Activated T-cell treated with anti-CD3 and anti-CD28 coated beads, Interleukin-2, amount 50 U/mL, for 4 hours (primary cell): Measurements from ENCODE around the gene CRABP2. TPM values are rescaled to one million over a fixed set of nuclear protein-coding genes. Genes with fewer than 3 reads are reported as not detected.
A peak's percentile ranks its signal among the peaks of the same experiment; 100 is the strongest.

Experiments
- ATAC-seq, 2 donors: fragments of 200-7000 bp; cut with Tn5 transposase; one replicate each; pipeline ENCODE4 v1.10.0; 2021
- DNase-seq: peaks from one replicate; pipeline ENCODE4 v3.0.0-alpha.2; 2020
- H3K27me3 Mint-ChIP-seq: one replicate; pipeline ENCODE4 v1.8.0; 2021; ENCODE audit warnings: low read depth, mixed read lengths
- H3K36me3 Mint-ChIP-seq: one replicate; pipeline ENCODE4 v1.8.0; 2022; ENCODE audit warnings: mixed read lengths; ENCODE audit not compliant: insufficient read depth
- H3K4me1 Mint-ChIP-seq: one replicate; pipeline ENCODE4 v1.8.0; 2021; ENCODE audit warnings: low read depth, mixed read lengths
- H3K4me3 Mint-ChIP-seq: one replicate; pipeline ENCODE4 v1.8.0; 2021; ENCODE audit warnings: mild to moderate bottlenecking, moderate library complexity, mixed read lengths
- H3K9me3 Mint-ChIP-seq: one replicate; pipeline ENCODE4 v1.8.0; 2021; ENCODE audit warnings: mixed read lengths
- total RNA-seq, 3 donors: library from RNA; stranded (reverse); gene quantifications; one replicate each; pipeline ENCODE4 v1.2.1, GENCODE V29; 2021

The CRABP2 gene
- total RNA-seq, 3 donors from 2014 or later = 1.8 to 2.5 (median 2.4) TPM

DNA sequence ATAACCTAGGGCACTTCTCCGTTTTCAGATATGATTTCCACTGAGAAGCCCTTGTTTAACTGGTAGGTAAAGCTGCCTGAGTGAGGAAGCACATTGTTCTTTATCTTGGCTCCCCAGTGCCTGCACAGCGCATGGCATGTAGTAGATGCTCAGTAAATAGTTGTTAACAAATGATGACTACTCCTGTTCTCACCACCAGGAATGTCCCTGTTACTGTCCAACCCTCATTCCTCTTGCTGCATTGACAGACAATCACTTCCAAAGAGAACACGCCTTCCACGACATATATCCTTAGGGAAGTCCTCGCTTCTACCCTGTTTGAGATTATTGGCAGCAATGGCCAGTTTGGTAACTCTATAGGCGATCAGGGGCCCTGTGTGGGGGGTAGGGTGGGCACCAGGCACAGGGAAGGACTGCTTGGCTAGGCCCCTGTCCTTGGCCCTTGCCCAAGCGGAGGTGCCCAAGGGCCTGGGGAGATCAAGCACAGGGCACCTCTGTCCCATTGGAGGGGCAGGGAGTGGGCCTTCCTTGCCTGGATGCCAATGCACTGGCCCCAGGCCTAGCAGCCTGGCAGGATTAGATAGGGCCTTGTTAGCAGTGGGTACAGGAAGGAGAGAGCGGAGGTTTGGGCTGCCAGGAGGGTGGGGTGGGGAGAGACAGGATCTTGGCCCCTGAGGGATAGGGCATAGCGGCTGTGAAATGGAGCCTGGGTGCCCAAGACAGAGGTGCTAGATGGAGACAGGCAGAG lies 38.3 kb downstream of the CRABP2 start:
- H3K4me3 Mint-ChIP-seq = no peak overlapping the region

DNA sequence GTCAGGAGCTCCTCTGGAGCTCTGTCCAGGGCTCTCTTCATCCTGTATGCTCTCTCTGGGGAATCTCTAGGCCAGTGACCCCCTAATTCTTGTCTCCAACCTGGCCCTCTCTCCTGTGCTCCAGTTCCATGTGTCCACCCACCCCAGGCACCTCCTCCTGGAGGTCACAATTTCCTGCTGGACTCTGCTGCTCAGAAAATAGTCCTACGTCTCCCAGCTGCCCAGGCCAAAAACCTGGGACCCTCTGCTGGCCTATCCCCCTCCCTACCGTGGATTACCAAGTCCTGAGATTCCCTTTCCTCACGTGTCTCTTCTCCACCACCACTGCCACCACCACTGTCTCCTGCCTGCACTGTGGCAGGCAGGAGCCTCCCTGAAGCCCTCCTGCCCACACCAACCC lies 39.8 kb downstream of the CRABP2 start:
- Mint-ChIP-seq H3K27me3 (no peaks in the 10 kb centered on the region), H3K4me3 (no peak overlapping the region), H3K9me3 (no peaks in the 10 kb centered on the region), H3K4me1 (peaks cover 13% of the 10 kb centered on the region), H3K36me3 (no peaks in the 10 kb centered on the region)
- DNase-seq (no peak), ATAC-seq (no peak)

More for the DNA sequence above, 38.3 kb downstream of the CRABP2 start:
- no peaks in the 10 kb centered on the region for H3K36me3 Mint-ChIP-seq
- DNase-seq (no peak), ATAC-seq (no peak)
- peaks cover 3% of the 10 kb centered on the region for H3K27me3 Mint-ChIP-seq
- H3K4me1 Mint-ChIP-seq = peaks cover 2% of the 10 kb centered on the region
- no peaks in the 10 kb centered on the region for H3K9me3 Mint-ChIP-seq

DNA sequence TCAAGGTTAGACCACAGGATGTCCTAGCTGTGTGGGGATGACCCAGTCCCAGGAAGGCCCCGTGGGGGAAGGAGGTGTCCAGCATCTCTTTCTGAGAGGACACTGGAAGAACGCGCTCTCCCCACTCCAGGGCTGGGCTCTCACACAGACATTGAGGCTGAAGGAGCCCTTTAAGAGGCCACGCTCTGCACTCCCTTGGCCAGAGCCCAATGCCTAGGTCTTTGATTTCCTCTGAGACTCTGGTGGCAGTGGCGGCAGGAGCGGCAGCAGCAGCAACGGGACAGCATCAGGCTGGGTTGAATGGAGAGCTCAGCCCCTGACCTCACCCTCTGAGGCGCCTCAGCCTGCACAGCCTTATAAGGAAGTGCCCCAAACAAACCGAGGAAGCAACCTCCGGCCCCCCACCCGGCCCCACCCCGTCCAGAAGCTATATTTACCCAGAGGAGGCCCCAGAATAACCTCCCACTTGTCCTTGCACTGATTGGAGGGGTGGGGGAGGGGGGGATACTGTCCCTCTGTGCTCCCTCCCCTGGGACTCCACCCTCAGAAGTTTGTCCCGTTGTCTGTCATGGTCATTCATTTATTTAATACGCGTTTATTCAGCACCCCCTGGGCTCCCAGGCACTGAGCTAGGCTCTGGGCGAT lies 40.5 kb downstream of the CRABP2 start:
- no peak for DNase-seq
- no peaks in the 10 kb centered on the region for H3K36me3 Mint-ChIP-seq
- no peaks in the 10 kb centered on the region for H3K9me3 Mint-ChIP-seq
- ATAC-seq = no peak
- H3K4me3 Mint-ChIP-seq = no peak overlapping the region
- no peaks in the 10 kb centered on the region for H3K27me3 Mint-ChIP-seq
- peaks cover 19% of the 10 kb centered on the region for H3K4me1 Mint-ChIP-seq

DNA sequence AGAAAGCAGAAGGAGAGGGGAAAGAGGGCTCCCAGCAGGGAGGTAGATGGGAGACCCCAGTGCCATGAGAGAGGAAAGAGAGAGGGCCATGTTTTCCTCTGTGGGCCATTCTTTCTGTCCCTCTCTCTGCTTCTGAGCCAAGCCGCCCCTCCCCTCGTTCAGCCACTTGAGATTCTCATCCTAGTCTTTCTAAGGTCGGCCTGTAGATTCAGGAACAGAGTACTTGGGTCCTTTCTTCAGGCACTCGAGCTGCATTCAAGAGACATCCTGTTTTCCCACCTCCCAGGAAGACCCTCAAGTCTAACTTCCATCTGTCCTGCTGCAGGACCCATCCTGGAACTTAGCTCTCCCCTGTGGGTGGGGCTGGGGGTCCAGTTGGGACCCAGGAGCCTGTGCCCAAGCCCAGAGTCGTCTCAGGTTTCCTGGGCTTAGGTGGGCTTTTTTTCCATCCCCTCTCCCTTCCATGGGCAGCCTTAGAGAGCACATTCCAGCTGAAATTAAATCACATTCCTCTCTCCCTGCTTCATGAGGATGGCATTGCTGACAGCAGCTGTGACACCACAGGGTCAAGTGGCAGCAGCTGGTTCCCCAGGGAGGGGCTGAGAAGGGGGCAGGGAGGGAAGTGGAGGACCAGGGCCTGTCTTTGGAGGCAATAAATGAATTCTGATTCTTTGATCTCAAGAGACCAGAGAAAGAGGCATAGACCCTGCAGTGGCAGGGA lies 41.2 kb downstream of the CRABP2 start:
- Mint-ChIP-seq H3K9me3 (no peaks in the 10 kb centered on the region), H3K4me3 (no peak overlapping the region), H3K27me3 (no peaks in the 10 kb centered on the region), H3K36me3 (no peaks in the 10 kb centered on the region), H3K4me1 (peaks cover 26% of the 10 kb centered on the region)
- DNase-seq (no peak), ATAC-seq (no peak)

DNA sequence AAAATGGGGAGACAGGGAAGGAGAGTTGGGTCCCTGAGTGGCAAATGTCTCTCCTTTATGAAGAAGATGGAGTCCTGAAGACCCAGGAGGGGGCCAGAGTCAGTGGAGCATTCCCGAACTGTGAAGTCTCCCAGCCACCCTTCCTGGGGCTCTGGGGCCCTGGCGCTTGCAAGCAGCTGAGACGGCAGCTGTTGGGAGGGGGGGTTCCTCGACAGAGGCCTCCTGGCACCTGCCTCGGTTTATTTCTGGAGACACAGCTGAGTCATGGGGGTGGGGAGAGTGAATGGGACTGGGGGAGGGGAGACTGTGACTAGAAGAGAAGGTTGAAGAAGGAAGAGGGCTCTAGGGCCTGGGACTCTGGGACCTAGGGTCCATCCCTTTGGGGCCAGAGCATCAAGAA lies 42.2 kb downstream of the CRABP2 start:
- Mint-ChIP-seq H3K36me3 (no peaks in the 10 kb centered on the region), H3K4me1 (peaks cover 33% of the 10 kb centered on the region), H3K9me3 (no peaks in the 10 kb centered on the region), H3K4me3 (no peak overlapping the region), H3K27me3 (peaks cover 1% of the 10 kb centered on the region)
- DNase-seq (no peak), ATAC-seq (no peak)

DNA sequence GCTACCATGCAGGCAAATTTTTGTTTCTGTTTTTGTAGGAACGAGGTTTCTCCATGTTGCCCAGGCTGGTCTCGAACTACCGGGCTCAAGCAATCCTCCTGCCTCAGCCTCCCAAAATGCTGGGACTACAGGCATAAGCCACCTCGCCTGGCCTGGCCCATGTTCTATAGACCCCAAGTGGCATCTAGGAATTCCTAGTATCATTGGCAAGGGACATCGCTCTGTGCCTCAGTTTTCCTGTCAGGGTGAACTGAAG lies 42.7 kb downstream of the CRABP2 start:
- ATAC-seq (no peak), DNase-seq (no peak)
- H3K27me3 Mint-ChIP-seq = peaks cover 1% of the 10 kb centered on the region
- H3K36me3 Mint-ChIP-seq = no peaks in the 10 kb centered on the region
- no peak overlapping the region for H3K4me3 Mint-ChIP-seq
- no peaks in the 10 kb centered on the region for H3K9me3 Mint-ChIP-seq
- H3K4me1 Mint-ChIP-seq = peaks cover 34% of the 10 kb centered on the region

DNA sequence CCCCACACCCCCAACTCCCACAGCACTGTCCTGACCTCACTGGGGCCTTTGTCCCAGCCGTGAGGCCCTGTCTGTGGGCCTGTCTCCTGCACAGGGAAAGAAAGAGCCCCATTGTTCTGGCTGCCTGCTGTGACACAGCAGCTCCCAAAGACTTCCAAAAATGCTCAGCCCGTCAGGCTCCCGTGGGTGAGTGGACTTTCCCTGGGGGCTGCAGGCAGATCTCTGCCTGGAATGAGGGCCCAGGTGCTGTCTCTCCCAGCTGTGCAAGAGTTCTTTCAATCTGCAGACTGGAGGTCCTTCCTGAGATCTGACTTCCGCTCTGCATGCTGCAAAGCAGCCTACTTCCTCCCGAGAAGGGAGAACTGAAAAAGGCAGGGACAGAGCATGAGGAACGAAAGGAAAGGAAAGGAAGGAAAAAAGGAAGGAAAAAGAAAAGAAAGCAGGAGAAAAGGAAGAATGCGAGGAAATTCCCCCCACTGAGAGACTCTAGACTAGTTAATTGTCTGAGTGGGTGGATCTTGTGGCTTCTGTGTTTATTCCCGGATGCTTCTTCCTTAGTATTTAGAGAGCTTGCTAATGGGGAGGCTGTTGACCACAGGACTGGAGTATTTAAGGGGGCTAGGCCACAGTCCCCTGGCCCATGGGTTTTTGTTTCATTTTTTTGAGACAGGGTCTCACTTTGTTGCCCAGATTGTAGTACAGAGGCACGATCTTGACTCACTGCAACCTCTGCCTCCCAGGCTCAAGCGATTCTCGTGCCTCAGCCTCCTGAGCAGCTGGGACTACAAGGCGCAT lies 43.2 kb downstream of the CRABP2 start:
- DNase-seq (no peak), ATAC-seq (no peak)
- no peaks in the 10 kb centered on the region for H3K9me3 Mint-ChIP-seq
- no peaks in the 10 kb centered on the region for H3K36me3 Mint-ChIP-seq
- peaks cover 5% of the 10 kb centered on the region for H3K27me3 Mint-ChIP-seq
- H3K4me3 Mint-ChIP-seq = no peak overlapping the region
- H3K4me1 Mint-ChIP-seq = peaks cover 39% of the 10 kb centered on the region

DNA sequence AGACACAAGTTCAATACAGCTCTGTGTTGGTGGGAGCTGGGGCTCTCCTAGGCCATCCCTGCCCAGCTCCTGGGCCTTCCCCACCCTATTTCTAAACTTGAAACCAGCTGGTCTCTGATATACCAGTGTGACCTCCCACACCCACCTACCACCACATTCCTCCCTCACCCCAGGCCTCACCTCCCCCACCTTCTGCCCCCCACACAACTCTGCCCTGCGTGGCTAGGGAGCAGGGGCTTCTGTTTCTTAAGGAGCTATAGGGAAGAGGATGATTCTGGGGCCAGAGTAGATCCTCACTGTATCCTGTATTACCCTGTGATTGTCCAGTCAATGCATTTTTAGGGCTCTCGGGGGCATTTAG lies 44.7 kb downstream of the CRABP2 start:
- H3K4me1 Mint-ChIP-seq = peaks cover 49% of the 10 kb centered on the region
- ATAC-seq = peak in 1 of 2 donors; percentile 4

DNA sequence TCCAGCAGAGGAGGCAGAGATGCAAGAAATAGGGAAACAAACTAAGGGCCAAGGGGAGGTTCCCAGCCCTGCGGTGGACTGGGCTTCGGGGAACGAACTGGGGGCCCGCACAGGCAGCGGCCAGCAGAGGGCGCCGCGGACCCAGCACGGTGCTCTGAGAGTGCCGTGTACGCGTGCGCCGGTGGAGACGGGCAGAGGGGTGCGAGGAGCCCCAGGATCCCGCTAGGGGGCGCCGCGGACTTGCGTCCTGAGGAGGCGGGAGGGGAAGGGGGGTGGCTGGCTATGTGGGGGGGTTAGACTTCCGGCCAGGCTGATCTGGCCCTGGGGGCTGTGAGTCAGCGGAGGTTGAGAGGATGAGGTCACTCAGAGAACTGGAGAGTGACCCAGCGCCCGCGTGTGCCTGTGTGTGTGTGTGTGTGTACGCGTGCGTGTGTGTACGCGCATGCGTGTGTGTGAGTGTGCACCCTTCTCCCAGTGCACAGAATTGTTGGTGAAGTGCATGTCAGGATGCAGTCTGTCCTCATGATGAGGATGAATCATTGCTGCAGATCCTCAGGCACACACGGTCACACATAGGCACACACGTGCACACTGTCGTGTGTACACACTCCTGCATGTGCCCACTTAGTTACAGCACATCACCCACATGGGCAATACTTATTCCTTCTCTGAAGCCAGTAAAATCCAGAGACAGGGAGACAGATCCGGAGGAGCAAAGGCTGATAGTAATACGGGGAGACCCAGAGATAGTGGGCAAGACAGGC lies 45.2 kb downstream of the CRABP2 start:
- H3K9me3 Mint-ChIP-seq = no peaks in the 10 kb centered on the region
- ATAC-seq (peak; percentile 81 to 89), DNase-seq (peak; percentile 87)
- peaks cover 49% of the 10 kb centered on the region for H3K4me1 Mint-ChIP-seq
- no peaks in the 10 kb centered on the region for H3K36me3 Mint-ChIP-seq
- peak overlapping the region; percentile 16 for H3K4me3 Mint-ChIP-seq
- peaks cover 26% of the 10 kb centered on the region for H3K27me3 Mint-ChIP-seq

More for the DNA sequence above, 44.7 kb downstream of the CRABP2 start:
- Mint-ChIP-seq H3K27me3 (peaks cover 20% of the 10 kb centered on the region), H3K4me3 (peak overlapping the region; percentile 49), H3K36me3 (no peaks in the 10 kb centered on the region), H3K9me3 (no peaks in the 10 kb centered on the region)
- DNase-seq = no peak

DNA sequence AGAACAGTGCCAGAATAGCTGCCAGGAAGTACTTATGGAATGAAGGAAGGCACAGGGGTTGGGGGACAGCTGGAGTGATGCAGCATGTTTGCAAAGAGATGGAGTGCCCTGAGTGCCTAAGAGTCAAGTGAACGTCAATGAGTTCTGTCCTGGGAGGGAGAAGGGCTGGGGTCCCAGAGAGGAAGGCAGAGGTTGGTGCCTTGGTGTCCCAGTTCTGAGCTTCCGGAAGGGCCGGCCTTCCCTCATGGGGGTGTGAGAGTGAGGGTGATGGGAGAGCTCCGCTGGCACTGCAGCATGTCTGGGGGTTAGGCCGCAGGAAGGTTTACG lies 45.8 kb downstream of the CRABP2 start:
- no peak for DNase-seq
- H3K4me1 Mint-ChIP-seq = peaks cover 49% of the 10 kb centered on the region
- no peaks in the 10 kb centered on the region for H3K36me3 Mint-ChIP-seq
- peaks cover 30% of the 10 kb centered on the region for H3K27me3 Mint-ChIP-seq
- no peaks in the 10 kb centered on the region for H3K9me3 Mint-ChIP-seq
- H3K4me3 Mint-ChIP-seq = peak overlapping the region; percentile 14
- ATAC-seq = no peak

DNA sequence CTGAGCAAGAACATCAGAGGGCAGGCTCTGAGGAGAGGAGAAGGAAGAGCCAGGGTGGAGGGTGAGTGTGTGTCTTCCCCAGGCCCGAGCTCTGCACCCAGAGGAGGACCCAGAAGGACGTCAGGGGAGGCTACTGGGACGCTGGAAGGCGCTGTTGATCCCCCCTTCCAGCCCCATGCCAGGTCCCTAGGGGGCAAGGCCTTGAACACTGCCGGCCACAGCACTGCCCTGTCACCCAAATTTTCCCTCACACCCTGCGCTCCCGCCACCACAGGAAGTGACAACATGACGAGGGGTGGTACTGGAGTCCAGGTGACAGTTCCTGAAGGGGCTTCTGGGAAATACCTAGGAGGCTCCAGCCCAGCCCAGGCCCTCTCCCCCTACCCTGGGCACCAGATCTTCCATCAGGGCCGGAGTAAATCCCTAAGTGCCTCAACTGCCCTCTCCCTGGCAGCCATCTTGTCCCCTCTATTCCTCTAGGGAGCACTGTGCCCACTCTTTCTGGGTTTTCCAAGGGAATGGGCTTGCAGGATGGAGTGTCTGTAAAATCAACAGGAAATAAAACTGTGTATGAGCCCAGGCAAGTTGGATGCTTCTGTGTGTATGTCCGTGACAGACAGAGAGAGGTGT lies 46.3 kb downstream of the CRABP2 start:
- H3K27me3 Mint-ChIP-seq = peaks cover 35% of the 10 kb centered on the region
- no peaks in the 10 kb centered on the region for H3K36me3 Mint-ChIP-seq
- DNase-seq = no peak
- no peak for ATAC-seq
- no peak overlapping the region for H3K4me3 Mint-ChIP-seq
- peaks cover 49% of the 10 kb centered on the region for H3K4me1 Mint-ChIP-seq
- H3K9me3 Mint-ChIP-seq = no peaks in the 10 kb centered on the region

DNA sequence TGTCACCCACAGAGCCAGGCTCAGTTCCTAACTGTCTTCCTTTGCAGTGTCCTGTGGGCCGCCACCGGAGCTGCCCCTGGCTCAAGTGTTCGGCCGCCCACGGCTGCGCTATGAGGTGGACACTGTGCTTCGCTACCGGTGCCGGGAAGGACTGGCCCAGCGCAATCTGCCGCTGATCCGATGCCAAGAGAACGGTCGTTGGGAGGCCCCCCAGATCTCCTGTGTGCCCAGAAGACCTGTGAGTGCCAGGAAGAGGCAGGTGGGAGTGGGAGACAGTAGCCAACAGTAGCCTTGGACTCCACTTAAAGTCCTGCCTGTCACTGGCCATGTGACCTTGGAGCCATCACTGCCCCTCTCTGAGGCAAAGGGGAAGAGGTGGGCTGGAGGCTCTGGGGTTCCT lies 46.9 kb downstream of the CRABP2 start:
- Mint-ChIP-seq H3K9me3 (no peaks in the 10 kb centered on the region), H3K4me1 (peaks cover 49% of the 10 kb centered on the region), H3K36me3 (no peaks in the 10 kb centered on the region), H3K27me3 (peaks cover 41% of the 10 kb centered on the region), H3K4me3 (no peak overlapping the region)
- no peak for DNase-seq
- no peak for ATAC-seq

DNA sequence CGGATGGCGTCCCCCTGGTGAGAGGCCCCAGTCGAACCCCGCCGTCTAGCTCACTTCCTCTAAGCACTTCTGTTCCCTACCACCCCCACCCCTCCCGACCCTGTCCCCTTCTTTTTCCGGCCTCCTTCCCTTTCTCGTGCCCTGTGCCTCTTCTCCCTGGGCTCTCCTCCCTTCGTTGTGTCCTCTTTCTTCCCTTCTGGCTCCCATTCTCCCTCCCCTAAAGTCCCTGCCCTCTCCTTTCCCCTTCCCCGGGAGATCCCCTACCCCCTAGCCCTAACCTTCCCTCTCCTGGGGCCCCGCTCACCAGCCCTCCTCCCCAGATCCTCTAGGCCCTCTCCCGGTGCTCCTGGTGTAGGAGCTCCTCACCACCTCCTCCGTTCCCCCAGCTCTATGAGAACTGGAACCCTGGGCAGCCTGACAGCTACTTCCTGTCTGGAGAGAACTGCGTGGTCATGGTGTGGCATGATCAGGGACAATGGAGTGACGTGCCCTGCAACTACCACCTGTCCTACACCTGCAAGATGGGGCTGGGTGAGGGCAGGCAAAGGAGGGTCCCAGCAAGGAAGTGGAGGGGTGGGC lies 47.6 kb downstream of the CRABP2 start:
- Mint-ChIP-seq H3K4me3 (peak overlapping the region; percentile 79), H3K9me3 (no peaks in the 10 kb centered on the region), H3K36me3 (no peaks in the 10 kb centered on the region), H3K27me3 (peaks cover 48% of the 10 kb centered on the region), H3K4me1 (peaks cover 49% of the 10 kb centered on the region)
- no peak for ATAC-seq
- DNase-seq = no peak
